Measurements from ENCODE around the gene SCEL.

Gene SCEL

DNA sequence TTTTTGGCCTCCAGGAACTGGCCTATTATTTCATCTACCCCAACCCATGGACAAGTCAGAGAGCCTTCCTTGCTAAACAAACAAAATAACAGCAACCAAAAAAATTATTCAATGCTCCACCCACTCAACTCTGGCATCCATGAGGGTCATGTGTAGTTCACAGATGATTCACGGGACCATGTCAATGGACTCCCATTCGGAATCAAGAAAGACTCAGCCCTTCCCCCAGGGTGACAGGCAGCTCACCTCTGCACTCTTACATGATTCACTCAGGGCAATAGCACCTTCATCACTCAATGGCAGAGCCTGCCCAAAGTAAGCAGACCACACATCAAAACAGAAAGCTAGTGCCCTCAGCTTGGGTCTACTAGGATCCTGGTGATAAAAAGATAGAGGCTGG, 14.3 kb upstream of the SCEL start:
- no peak for DNase-seq (ENCODE audit: low spot score)

DNA sequence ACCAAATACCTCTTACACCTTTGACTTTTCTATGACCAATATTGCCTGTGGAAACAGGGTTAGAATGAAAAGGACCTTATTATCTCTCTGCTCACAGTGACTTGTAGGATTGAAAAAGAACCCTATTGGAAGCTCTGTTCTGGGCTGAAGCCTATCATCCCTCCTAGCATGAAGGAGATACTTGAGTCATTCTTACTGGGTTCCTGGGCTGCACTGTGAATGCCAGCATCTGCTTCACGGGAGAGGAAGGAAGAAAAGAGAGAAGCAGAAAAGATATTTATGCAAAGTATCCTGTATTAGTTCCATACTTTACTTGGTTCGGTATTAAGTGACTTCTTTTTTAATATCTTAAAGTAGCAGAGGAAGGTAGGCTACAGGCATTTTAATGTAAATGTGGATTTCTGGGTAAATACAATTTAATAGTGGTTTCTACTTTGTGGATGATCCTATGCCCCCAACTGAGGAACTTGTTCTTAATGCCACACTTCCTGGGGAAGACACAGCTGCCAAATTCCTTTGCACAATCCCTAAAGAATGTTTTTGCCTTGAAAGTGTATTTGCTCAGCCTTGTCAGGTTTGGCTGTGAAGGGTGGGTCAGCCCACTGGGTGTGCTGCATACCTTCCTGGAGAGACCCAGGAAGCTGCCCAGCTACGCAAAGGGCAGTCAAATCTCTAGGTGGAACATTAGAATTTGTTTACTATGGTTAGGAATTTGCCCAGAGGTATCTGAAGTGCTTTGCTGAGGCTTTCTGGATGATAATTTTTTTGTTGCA, 13.7 kb upstream of the SCEL start:
- no peak for DNase-seq (ENCODE audit: low spot score)

DNA sequence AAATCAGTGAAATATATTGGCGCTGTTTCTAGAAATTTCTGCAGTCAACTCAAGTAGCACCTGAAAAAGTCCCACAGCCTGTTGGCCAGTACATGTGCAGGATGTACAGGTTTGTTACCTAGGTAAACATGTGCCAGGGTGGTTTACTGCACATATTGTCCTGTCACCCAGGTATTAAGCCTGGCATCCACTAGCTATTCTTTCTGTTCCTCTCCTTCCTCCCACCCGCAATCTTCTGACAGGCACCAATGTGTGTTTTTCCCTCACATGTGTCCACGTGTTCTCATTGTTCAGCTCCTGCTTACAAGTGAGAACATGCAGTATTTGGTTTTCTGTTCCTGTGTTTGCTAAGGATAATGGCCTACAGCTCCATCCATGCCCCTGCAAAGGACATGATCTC, 13.1 kb upstream of the SCEL start:
- no peak for DNase-seq (ENCODE audit: low spot score)

DNA sequence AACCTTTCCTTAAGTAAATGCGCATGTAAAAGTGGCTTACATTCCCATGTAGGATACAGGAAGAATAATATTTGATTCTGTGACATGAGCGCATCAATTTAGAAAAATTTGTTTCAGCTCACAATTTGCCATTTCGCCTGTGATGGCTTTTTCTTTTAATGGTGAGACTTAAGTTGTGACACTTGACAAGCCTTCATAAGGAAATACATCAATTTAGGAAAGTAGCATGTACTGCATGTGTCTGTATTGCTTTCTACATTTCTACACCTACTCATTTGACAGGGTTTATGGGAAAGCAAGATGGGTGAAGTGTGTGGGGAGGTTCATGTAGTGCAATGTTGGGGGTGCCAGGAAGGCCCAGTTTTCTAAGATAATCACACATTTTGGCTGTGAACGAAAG, 12.1 kb upstream of the SCEL start:
- no peak for DNase-seq (ENCODE audit: low spot score)

GRCh38 chr13:77523834-77524728, 11.4 kb upstream of the SCEL start:
- DNase-seq (ENCODE audit: low spot score) = no peak

DNA sequence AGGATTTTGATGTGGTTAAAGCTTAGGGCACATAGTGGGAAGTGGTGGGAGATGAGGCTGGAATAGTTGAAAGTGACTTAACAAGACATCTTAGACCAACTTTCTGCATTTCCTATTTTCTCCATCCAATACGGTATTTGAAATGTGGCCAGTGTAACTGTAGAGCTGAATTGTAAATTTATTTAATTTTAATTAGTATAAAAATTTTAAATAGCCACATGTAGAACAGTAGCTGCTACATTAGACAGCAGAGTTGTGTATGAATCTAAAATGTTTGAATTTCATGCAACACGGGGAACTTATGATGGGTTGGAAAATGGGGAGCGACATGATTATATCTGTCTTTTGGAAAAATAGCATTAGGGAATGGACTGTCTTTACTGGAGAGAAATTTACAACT, 7.1 kb upstream of the SCEL start:
- no peak for DNase-seq (ENCODE audit: low spot score)

DNA sequence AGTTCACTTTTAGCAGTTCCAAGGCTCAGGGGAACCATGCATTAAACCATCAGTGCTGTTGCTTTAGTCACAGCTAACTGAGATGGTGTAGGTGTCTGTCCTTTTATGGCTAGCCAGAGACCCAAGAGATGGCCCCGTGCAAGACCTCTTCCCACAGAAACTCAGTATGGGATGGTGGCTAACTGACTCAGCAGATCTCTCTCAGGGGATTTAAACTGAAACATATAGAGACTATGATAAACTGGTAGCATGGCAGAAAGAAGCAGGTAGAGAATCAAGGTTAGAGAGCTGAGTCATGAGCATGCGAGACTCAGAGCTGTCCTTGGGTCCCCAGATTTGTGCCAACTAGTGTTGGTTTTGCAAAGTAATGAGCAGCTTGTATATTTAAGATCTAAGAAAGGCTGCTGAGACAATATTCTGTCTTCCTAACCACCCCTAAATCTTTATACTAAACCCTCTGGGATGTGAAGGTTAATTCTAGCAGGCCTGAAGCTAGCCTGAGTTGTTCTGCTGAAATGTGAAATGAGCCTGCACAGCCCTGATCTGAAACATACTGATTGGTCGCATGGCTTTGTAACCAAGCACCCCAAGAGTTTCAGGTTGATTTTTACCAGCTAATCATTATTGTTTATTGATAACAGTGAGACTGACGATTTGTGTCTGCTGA, 6.5 kb upstream of the SCEL start:
- DNase-seq (ENCODE audit: low spot score) = no peak

DNA sequence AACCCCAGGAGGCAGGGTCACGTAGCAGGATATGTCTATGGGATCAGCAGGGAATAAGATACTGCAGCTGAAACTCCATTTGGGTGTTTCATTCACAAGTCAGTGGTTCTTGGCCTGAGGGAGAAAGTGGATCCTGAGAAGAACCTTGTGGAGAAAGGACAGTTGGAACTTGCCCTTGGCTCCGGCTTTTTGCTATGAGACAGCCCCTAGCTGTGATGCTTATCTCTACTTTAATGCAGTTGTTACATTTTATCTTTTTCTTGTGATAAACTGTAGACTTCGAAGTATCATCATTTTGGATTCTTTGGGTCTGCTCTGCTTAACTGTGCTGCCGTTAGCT, 6.0 kb upstream of the SCEL start:
- no peak for DNase-seq (ENCODE audit: low spot score)

DNA sequence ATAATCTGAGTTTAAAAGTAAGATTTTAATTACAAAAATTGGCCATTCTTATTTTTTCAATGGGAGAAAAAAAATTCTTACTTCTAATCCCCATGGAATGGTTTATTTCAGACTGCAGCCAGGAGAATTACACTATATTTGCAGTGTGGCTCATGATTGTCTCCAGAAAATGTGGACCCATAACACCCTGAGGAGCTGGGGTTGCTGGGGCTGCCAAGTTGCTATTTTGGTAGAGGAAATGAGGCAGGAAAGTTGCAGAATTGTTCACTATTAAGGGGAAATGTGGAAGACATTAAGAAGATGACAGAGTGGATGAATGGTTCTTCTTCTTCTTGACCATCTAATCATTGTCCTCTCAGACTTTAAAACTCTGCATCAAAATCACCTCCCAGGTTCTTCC, 4.6 kb upstream of the SCEL start:
- DNase-seq (ENCODE audit: low spot score) = no peak

GRCh38 chr13:77532983-77533382, 2.5 kb upstream of the SCEL start:
- DNase-seq (ENCODE audit: low spot score) = no peak

- peak; percentile 34 for DNase-seq (ENCODE audit: low spot score)
Measured at GRCh38 chr13:77533875-77534788, 1.4 kb upstream of the SCEL start.

- no peak for DNase-seq (ENCODE audit: low spot score)
Measured at GRCh38 chr13:77536358-77536757, 852 bp downstream of the SCEL start.

GRCh38 chr13:77537289-77537919, 1.9 kb downstream of the SCEL start:
- DNase-seq (ENCODE audit: low spot score) = no peak

- DNase-seq (ENCODE audit: low spot score) = no peak
Measured at GRCh38 chr13:77543711-77544110, 8.2 kb downstream of the SCEL start.

GRCh38 chr13:77544355-77544754, 8.8 kb downstream of the SCEL start:
- no peak for DNase-seq (ENCODE audit: low spot score)

DNA sequence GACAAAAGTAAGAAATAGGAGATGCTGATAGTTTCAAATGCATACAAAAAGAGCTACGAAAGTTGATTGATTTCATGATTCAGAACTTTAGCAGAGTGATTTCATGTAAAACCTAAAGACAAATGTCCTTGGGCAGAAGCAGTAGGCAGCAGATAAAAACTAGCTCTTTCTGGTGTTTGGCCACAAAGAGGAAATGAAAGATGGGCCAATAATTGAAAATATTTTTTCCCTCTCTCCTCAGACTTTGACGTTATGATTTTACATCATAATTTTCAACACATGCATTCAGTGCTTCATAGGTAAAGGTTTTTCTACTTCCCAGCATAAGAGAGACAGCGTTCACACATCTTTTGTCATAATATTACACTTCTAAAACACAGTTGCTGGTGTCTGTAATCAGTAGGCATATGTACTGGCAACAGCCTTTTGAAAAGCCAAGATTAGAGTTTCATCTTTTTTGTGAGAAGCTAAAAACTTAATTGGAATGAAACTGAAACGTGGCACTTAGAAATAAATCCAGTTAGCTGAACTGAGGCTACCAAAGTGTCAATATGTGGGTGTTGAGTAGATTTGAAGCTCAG, 9.3 kb downstream of the SCEL start:
- DNase-seq (ENCODE audit: low spot score) = no peak

GRCh38 chr13:77545626-77546412, 10.3 kb downstream of the SCEL start:
- no peak for DNase-seq (ENCODE audit: low spot score)

- no peak for DNase-seq (ENCODE audit: low spot score)
Measured at GRCh38 chr13:77548095-77548494, 12.6 kb downstream of the SCEL start.

- DNase-seq (ENCODE audit: low spot score) = no peak
Measured at GRCh38 chr13:77548594-77548993, 13.1 kb downstream of the SCEL start.

DNA sequence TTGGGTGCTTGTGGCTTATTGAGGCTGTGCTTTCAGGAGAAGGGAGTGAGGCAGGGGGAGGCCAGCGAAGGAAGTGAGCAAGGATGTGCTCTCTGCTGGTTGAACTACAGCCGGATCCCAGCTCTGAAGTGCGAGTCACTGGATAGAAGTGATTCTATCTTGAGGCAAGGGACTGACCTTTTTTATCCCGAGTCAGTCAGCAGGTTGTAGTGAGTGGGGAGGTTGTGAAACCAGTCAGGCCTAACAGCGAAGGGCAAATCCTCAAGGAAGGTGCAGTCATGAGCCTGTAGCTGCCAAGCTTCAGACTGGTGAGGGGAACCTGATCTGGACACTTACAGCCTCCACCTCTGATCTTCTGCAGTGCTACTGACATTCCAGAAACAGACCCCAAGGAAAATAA, 18.6 kb downstream of the SCEL start:
- no peak for DNase-seq (ENCODE audit: low spot score)
